Type B pancreatic cell (in vitro differentiated cells): ENCODE data around the gene CCDC50. TPM values are rescaled to one million over a fixed set of nuclear protein-coding genes. Genes with fewer than 3 reads are reported as not detected.

ENCODE experiments used
- DNase-seq: peaks from one replicate; pipeline ENCODE4 v3.0.0; 2021; ENCODE audit warnings: mixed read lengths; ENCODE audit not compliant: unreplicated experiment; ENCODE audit errors: extremely low spot score
- H3K27ac Mint-ChIP-seq: 2 replicates; pipeline ENCODE4 v1.8.0; 2021; ENCODE audit warnings: mild to moderate bottlenecking, mixed read lengths
- H3K27me3 Mint-ChIP-seq: 2 replicates; pipeline ENCODE4 v1.8.0; 2021; ENCODE audit warnings: mixed read lengths
- H3K36me3 Mint-ChIP-seq: 2 replicates; pipeline ENCODE4 v1.8.0; 2021; ENCODE audit warnings: mixed read lengths
- H3K4me1 Mint-ChIP-seq: one replicate; pipeline ENCODE4 v1.8.0; 2021; ENCODE audit warnings: mixed read lengths; ENCODE audit not compliant: unreplicated experiment
- H3K4me3 Mint-ChIP-seq: 2 replicates; pipeline ENCODE4 v1.8.0; 2021; ENCODE audit warnings: mild to moderate bottlenecking, mixed read lengths
- H3K9me3 Mint-ChIP-seq: 2 replicates; pipeline ENCODE4 v1.8.0; 2021; ENCODE audit warnings: mixed read lengths
- CTCF ChIP-seq: fragments of 200-600 bp; sonication (generic); conservative IDR thresholded peaks from 2 replicates; pipeline ENCODE4 v1.5.0; 2021; ENCODE audit warnings: antibody characterized with exemption, mild to moderate bottlenecking
- total RNA-seq: library from RNA; stranded (reverse); gene quantifications from 2 replicates; pipeline ENCODE4 v1.2.1, GENCODE V29; 2021; ENCODE audit warnings: low replicate concordance

CCDC50 gene
- total RNA-seq, 1 donor from 2014 or later: 47.4 TPM

- no peak for TF ChIP-seq CTCF
- H3K4me1 Mint-ChIP-seq: peaks cover 4% of the 10 kb centered on the region
- no peak overlapping the region for H3K4me3 Mint-ChIP-seq
- DNase-seq: no peak
- H3K27me3 Mint-ChIP-seq: no peaks in the 10 kb centered on the region
- H3K9me3 Mint-ChIP-seq: peaks cover 5% of the 10 kb centered on the region
- H3K27ac Mint-ChIP-seq: no peak overlapping the region
- H3K36me3 Mint-ChIP-seq: no peaks in the 10 kb centered on the region
These were observed 8.9 kb upstream of the CCDC50 start for GRCh38 chr3:191320316-191320715.

GRCh38 chr3:191321019-191321767, 8.0 kb upstream of the CCDC50 start:
- no peak for TF ChIP-seq CTCF
- H3K4me1 Mint-ChIP-seq: peaks cover 4% of the 10 kb centered on the region
- H3K9me3 Mint-ChIP-seq: peaks cover 3% of the 10 kb centered on the region
- H3K4me3 Mint-ChIP-seq: no peak overlapping the region
- DNase-seq: no peak
- no peaks in the 10 kb centered on the region for H3K27me3 Mint-ChIP-seq
- H3K27ac Mint-ChIP-seq: no peak overlapping the region
- no peaks in the 10 kb centered on the region for H3K36me3 Mint-ChIP-seq

- H3K27ac Mint-ChIP-seq: no peak overlapping the region
- H3K4me1 Mint-ChIP-seq: peaks cover 9% of the 10 kb centered on the region
- no peaks in the 10 kb centered on the region for H3K9me3 Mint-ChIP-seq
- no peaks in the 10 kb centered on the region for H3K27me3 Mint-ChIP-seq
- no peak overlapping the region for H3K4me3 Mint-ChIP-seq
- DNase-seq: no peak
- TF ChIP-seq CTCF: no peak
- H3K36me3 Mint-ChIP-seq: no peaks in the 10 kb centered on the region
These were observed 4.3 kb upstream of the CCDC50 start for GRCh38 chr3:191324936-191325335.

- no peaks in the 10 kb centered on the region for H3K36me3 Mint-ChIP-seq
- H3K4me1 Mint-ChIP-seq: peaks cover 26% of the 10 kb centered on the region
- no peaks in the 10 kb centered on the region for H3K27me3 Mint-ChIP-seq
- DNase-seq: no peak
- H3K9me3 Mint-ChIP-seq: no peaks in the 10 kb centered on the region
- TF ChIP-seq CTCF: no peak
- H3K27ac Mint-ChIP-seq: no peak overlapping the region
- H3K4me3 Mint-ChIP-seq: no peak overlapping the region
These were observed 1.7 kb upstream of the CCDC50 start for GRCh38 chr3:191327526-191327925.

GRCh38 chr3:191328383-191328961, 722 bp upstream of the CCDC50 start:
- DNase-seq: no peak
- peak overlapping the region; percentile 95 for H3K4me3 Mint-ChIP-seq
- no peaks in the 10 kb centered on the region for H3K27me3 Mint-ChIP-seq
- no peaks in the 10 kb centered on the region for H3K9me3 Mint-ChIP-seq
- TF ChIP-seq CTCF: no peak
- H3K36me3 Mint-ChIP-seq: no peaks in the 10 kb centered on the region
- H3K27ac Mint-ChIP-seq: peak overlapping the region; percentile 88
- H3K4me1 Mint-ChIP-seq: peaks cover 31% of the 10 kb centered on the region
